GM10248 (cell line): ENCODE data around the gene MISP.

Experiments
- CTCF ChIA-PET: fragments of 300-600 bp; sonication (Branson Sonifier 250); formaldehyde crosslinking; extraction: SDS; loops from one replicate; lab custom pipeline; 2021; ENCODE audit warnings: antibody characterized with exemption; lab: Yijun Ruan, JAX
- POLR2A ChIA-PET: fragments of 350-650 bp; sonication (Branson Sonifier 250); formaldehyde crosslinking; extraction: SDS; loops from one replicate; lab custom pipeline; 2020; ENCODE audit warnings: antibody characterized with exemption; lab: Yijun Ruan, JAX
- DNase-seq: peaks from one replicate; pipeline ENCODE4 v3.0.0; 2012; ENCODE audit errors: extremely low spot score
- CTCF ChIP-seq: IDR thresholded peaks from 2 replicates; pipeline ENCODE4 v1.5.1; 2012; ENCODE audit warnings: mild to moderate bottlenecking, low read depth; ENCODE audit errors: extremely low read depth, missing control alignments, control extremely low read depth

MISP gene

GRCh38 chr19:756236-756635 lies 5.3 kb downstream of the MISP start:
- CTCF ChIA-PET: no interaction called here
- no peak for DNase-seq
- POLR2A ChIA-PET: no interaction called here
- no peak for TF ChIP-seq CTCF

DNA sequence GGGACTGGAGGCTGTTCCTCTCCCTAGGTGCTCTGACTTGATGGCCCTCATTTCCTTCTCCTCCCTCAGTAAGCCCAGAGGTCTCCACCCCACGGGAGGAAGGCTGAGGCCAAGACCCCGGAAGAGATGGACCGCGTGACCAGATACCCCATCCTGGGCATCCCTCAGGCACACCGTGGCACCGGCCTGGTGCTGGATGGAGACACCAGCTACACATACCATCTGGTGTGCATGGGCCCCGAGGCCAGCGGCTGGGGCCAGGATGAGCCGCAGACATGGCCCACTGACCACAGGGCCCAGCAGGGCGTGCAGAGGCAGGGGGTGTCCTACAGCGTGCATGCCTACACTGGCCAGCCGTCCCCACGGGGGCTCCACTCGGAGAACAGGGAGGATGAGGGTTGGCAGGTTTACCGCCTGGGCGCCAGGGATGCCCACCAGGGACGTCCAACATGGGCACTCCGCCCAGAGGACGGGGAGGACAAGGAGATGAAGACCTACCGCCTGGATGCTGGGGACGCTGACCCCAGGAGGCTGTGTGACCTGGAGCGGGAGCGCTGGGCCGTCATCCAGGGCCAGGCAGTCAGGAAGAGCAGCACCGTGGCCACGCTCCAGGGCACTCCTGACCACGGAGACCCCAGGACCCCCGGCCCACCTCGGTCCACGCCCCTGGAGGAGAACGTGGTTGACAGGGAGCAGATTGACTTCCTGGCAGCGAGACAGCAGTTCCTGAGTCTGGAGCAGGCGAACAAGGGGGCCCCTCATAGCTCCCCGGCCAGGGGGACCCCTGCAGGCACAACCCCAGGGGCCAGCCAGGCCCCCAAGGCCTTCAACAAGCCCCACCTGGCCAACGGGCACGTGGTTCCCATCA lies 6.1 kb downstream of the MISP start:
- CTCF ChIA-PET: no interaction called here
- POLR2A ChIA-PET: no interaction called here
- TF ChIP-seq CTCF: no peak
- DNase-seq: no peak

GRCh38 chr19:757811-758668 lies 7.1 kb downstream of the MISP start:
- TF ChIP-seq CTCF: no peak
- no peak for DNase-seq
- ChIA-PET CTCF (no interaction called here), POLR2A (no interaction called here)

DNA sequence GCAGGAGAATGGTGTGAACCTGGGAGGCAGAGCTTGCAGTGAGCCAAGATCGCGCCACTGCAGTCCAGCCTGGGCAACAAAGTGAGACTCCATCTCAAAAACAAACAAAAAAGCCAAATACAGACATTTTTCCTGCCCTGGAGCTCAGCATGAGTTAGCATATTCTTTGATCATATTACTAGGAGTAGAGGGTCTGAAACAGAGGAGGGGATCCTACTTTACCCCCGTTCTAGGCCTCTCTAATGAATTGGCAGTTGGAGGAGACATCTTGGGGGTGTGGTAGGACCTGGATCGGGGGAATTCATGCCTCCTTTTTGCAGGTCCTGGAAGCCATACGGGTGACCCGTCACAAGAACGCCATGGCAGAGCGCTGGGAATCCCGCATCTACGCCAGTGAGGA lies 12.3 kb downstream of the MISP start:
- no peak for DNase-seq
- no peak for TF ChIP-seq CTCF
- CTCF ChIA-PET: interaction anchor here (1.4 kb wide), 1 partner anchor 29 kb away, joined by 3 read pairs; no protein-coding TSS in a partner anchor
- POLR2A ChIA-PET: no interaction called here

GRCh38 chr19:763869-764268 lies 13.0 kb downstream of the MISP start:
- no peak for TF ChIP-seq CTCF
- no peak for DNase-seq
- ChIA-PET POLR2A (no interaction called here), CTCF (interaction anchor here (1.4 kb wide), 1 partner anchor 30 kb away, joined by 3 read pairs; no protein-coding TSS in a partner anchor)

- no peak for TF ChIP-seq CTCF
- CTCF ChIA-PET: no interaction called here
- no peak for DNase-seq
- POLR2A ChIA-PET: no interaction called here
Measured at GRCh38 chr19:764301-764700, 13.4 kb downstream of the MISP start.
